Upper lobe of right lung (tissue), 1 donor: ENCODE data around the gene RIT1. TPM values are rescaled to one million over a fixed set of nuclear protein-coding genes. Genes with fewer than 3 reads are reported as not detected.

Experiments used
- ATAC-seq: fragments of 200-7000 bp; cut with Tn5 transposase; one replicate; pipeline ENCODE4 v1.9.1; 2020; ENCODE audit warnings: mild to moderate bottlenecking, moderate library complexity
- DNase-seq: peaks from one replicate; pipeline ENCODE4 v3.0.0-alpha.2; 2020
- H3K27ac ChIP-seq: fragments of 200-600 bp; one replicate; pipeline ENCODE4 v1.8.0; 2022
- H3K27me3 ChIP-seq: fragments of 200-600 bp; one replicate; pipeline ENCODE4 v1.8.0; 2022; ENCODE audit warnings: mild to moderate bottlenecking
- H3K36me3 ChIP-seq: fragments of 200-600 bp; one replicate; pipeline ENCODE4 v1.8.0; 2022
- H3K4me1 ChIP-seq: fragments of 200-600 bp; one replicate; pipeline ENCODE4 v1.8.0; 2022
- H3K4me3 ChIP-seq: fragments of 200-600 bp; one replicate; pipeline ENCODE4 v1.8.0; 2022; ENCODE audit warnings: mild to moderate bottlenecking
- H3K9me3 ChIP-seq: fragments of 200-600 bp; one replicate; pipeline ENCODE4 v1.8.0; 2022
- CTCF ChIP-seq: fragments of 200-600 bp; IDR thresholded peaks from one replicate; pipeline ENCODE4 v1.8.0; 2022; ENCODE audit warnings: antibody characterized with exemption
- intact Hi-C: fragments of 100-400 bp; cut with DNase I; formaldehyde crosslinking; loops from one replicate; pipeline ENCODE4 v1.11.0; 2022
- microRNA-seq: library from miRNA; unstranded; fragments of <30 nt; microRNA quantifications from one replicate; pipeline ENCODE4 v1.2.0, GENCODE V29; 2020; ENCODE audit warnings: borderline microRNAs expressed
- total RNA-seq: library from RNA; stranded (reverse); fragmentation: NEBNext Ultra II Directional; extraction: Animal tissue kit (Norgen Biotek cat#: 25700); gene quantifications from one replicate; pipeline ENCODE4 v1.2.1, GENCODE V29; 2021
- donor health status: DM: no; HTN: yes; CAD: no; lungs with severe emphysema.

The RIT1 gene
- total RNA-seq, 1 donor from 2014 or later = 49.9 TPM

GRCh38 chr1:155856975-155857930 lies 53.9 kb downstream of the RIT1 start, which contains the start of gene GON4L:
GON4L (minus strand) TSS chr1:155857214; CDS start chr1:155853780, 3,434 bp downstream.
- TF ChIP-seq CTCF = no peak
- intact Hi-C loops = no loop called here
- no peaks in the 10 kb centered on the region for H3K9me3 ChIP-seq
- H3K4me3 ChIP-seq = peak within 1 kb of the TSS; percentile 84
- H3K27me3 ChIP-seq = no peaks in the 10 kb centered on the region
- peaks cover 19% of the 10 kb centered on the region for H3K4me1 ChIP-seq
- DNase-seq = peak; percentile 93
- peak; percentile 93 for ATAC-seq
- H3K36me3 ChIP-seq = peaks cover 33% of the 10 kb centered on the region
- H3K27ac ChIP-seq = peak within 1 kb of the TSS; percentile 83

GRCh38 chr1:155856257-155856974 lies 54.7 kb downstream of the RIT1 start:
- ATAC-seq (no peak), DNase-seq (no peak)
- Histone ChIP-seq H3K4me3 (peak overlapping the region; percentile 84), H3K4me1 (peaks cover 19% of the 10 kb centered on the region), H3K9me3 (no peaks in the 10 kb centered on the region), H3K36me3 (peaks cover 41% of the 10 kb centered on the region), H3K27me3 (no peaks in the 10 kb centered on the region), H3K27ac (peak overlapping the region; percentile 83)
- TF ChIP-seq CTCF = no peak
- intact Hi-C loops = no loop called here

GRCh38 chr1:155850345-155850744 lies 60.8 kb downstream of the RIT1 start:
- H3K4me3 ChIP-seq = no peak overlapping the region
- TF ChIP-seq CTCF = no peak
- peaks cover 65% of the 10 kb centered on the region for H3K36me3 ChIP-seq
- no peaks in the 10 kb centered on the region for H3K9me3 ChIP-seq
- H3K27me3 ChIP-seq = no peaks in the 10 kb centered on the region
- intact Hi-C loops = no loop called here
- no peak for ATAC-seq
- DNase-seq = no peak
- H3K4me1 ChIP-seq = peaks cover 6% of the 10 kb centered on the region
- H3K27ac ChIP-seq = no peak overlapping the region

- no peak for TF ChIP-seq CTCF
- intact Hi-C loops = no loop called here
- Histone ChIP-seq H3K4me1 (peaks cover 10% of the 10 kb centered on the region), H3K27ac (no peak overlapping the region), H3K36me3 (peaks cover 50% of the 10 kb centered on the region), H3K9me3 (no peaks in the 10 kb centered on the region), H3K4me3 (no peak overlapping the region), H3K27me3 (no peaks in the 10 kb centered on the region)
- DNase-seq (no peak), ATAC-seq (no peak)
These were observed 63.2 kb downstream of the RIT1 start for GRCh38 chr1:155847823-155848529.

Small RNA genes within 50 kb of the gene (microRNA-seq; reads per million reads assigned to microRNA genes)
- not detected for gene MIR6738

Other genes with a start within 250 kb of the RIT1 start
- gene YY1AP1, start 222.6 kb downstream of the RIT1 start, total RNA-seq = 69.0 TPM
- 79.6 TPM for gene DAP3, start 222.3 kb downstream of the RIT1 start, total RNA-seq
- 49.5 TPM for gene GON4L, start 54.1 kb downstream of the RIT1 start, total RNA-seq
- 8.9 TPM for gene SYT11, start 51.8 kb downstream of the RIT1 start, total RNA-seq
- gene KHDC4, start 23.1 kb upstream of the RIT1 start, total RNA-seq = 40.1 TPM
- not detected for gene RXFP4, start 30.3 kb upstream of the RIT1 start, total RNA-seq
- 220 TPM for gene ARHGEF2, start 67.2 kb upstream of the RIT1 start, total RNA-seq
- gene SSR2, start 109.6 kb upstream of the RIT1 start, total RNA-seq = 231 TPM
- gene UBQLN4, start 142.4 kb upstream of the RIT1 start, total RNA-seq = 37.0 TPM
- 49.7 TPM for gene LAMTOR2, start 143.4 kb upstream of the RIT1 start, total RNA-seq
- gene RAB25, start 149.8 kb upstream of the RIT1 start, total RNA-seq = 62.0 TPM
- 0.52 TPM for gene MEX3A, start 171.1 kb upstream of the RIT1 start, total RNA-seq
- 235 TPM for gene LMNA, start 203.4 kb upstream of the RIT1 start, total RNA-seq
- gene SEMA4A, start 242.2 kb upstream of the RIT1 start, total RNA-seq = 30.7 TPM